HL-60 (cell line): ENCODE measurements around the gene PANX2.

Experiments
- DNase-seq, 2 experiments: peaks; one replicate each; pipeline ENCODE4 v3.0.0-alpha.2; 2010 to 2020; ENCODE audit warnings: low read depth in 1 of 2, low spot score in 1 of 2
- H3K27ac ChIP-seq: fragments of 250-450 bp; sonication (Bioruptor Pico); replicated peaks from 2 replicates; pipeline ENCODE4 v1.5.1; 2020; ENCODE audit warnings: mild to moderate bottlenecking, moderate library complexity
- H3K27me3 ChIP-seq: fragments of 250-450 bp; sonication (Bioruptor Pico); 2 replicates; pipeline ENCODE4 v1.5.1; 2021; ENCODE audit warnings: mild to moderate bottlenecking, moderate library complexity; ENCODE audit not compliant: insufficient read depth, poor library complexity, severe bottlenecking
- H3K4me3 ChIP-seq: replicated peaks from 2 replicates; pipeline ENCODE4 v1.5.1; 2011; ENCODE audit warnings: mild to moderate bottlenecking, control low read depth, low read length; ENCODE audit not compliant: insufficient read depth
- GABPA ChIP-seq: IDR thresholded peaks from 2 replicates; pipeline ENCODE4 v1.6.1; 2012; ENCODE audit warnings: low read depth
- POLR2AphosphoS5 ChIP-seq: IDR thresholded peaks from 2 replicates; pipeline ENCODE4 v1.6.1; 2012; ENCODE audit warnings: low read depth
- REST ChIP-seq: IDR thresholded peaks from 2 replicates; pipeline ENCODE4 v1.6.1; 2012; ENCODE audit warnings: low read depth; ENCODE audit not compliant: insufficient replicate concordance
- SPI1 ChIP-seq: IDR thresholded peaks from 2 replicates; pipeline ENCODE4 v1.6.1; 2012; ENCODE audit warnings: low read depth, mild to moderate bottlenecking, borderline replicate concordance
- TF ChIP-seq, protein P1 (sequence below): IDR thresholded peaks from one replicate; pipeline ENCODE4 v1.5.1; 2011; ENCODE audit warnings: low read length, control low read depth, inconsistent platforms; ENCODE audit not compliant: insufficient read depth

PANX2 gene

DNA sequence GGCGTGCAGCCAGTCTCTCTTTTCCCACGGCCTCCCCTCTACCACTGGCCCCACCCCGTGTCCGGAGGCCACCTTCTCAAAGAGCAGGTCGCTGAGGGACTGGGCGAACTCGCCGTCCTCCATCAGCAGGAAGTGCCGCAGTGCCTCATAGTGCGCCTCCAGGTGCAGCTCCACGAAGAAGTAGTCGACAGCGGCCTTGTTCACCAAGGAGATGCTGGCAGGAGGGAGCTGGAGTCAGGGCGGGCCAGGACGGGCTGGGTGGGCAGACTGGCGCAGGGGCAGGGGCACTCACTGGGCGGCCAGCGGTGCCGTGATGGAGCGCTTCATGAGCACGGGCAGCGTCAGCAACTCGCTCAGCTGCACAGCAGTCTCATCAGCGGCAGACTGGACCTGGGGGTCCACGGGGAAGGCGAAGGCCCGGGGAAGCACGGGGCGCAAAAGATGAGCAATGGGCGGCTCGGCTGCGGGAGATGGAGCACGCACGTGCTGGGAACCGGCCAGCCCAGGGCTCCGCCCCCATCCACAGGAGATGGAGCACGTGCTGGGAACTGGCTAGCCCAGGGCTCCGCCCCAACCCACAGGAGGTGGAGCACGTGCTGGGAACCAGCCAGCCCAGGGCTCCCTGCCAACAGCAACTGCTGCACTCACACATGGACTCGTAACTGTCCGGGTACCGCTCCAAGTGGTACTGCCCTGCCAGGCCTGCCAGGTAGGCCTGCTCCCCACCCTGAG, 48.6 kb downstream of the PANX2 start:
- DNase-seq = peak; percentile 66 to 81
- Histone ChIP-seq H3K4me3 (no peak overlapping the region), H3K27me3 (no peaks in the 10 kb centered on the region), H3K27ac (peak overlapping the region; percentile 23)
- no peak for TF ChIP-seq SPI1
- peak; percentile 63; the same call in 1 of the 2 replicates for TF ChIP-seq POLR2AphosphoS5

DNA sequence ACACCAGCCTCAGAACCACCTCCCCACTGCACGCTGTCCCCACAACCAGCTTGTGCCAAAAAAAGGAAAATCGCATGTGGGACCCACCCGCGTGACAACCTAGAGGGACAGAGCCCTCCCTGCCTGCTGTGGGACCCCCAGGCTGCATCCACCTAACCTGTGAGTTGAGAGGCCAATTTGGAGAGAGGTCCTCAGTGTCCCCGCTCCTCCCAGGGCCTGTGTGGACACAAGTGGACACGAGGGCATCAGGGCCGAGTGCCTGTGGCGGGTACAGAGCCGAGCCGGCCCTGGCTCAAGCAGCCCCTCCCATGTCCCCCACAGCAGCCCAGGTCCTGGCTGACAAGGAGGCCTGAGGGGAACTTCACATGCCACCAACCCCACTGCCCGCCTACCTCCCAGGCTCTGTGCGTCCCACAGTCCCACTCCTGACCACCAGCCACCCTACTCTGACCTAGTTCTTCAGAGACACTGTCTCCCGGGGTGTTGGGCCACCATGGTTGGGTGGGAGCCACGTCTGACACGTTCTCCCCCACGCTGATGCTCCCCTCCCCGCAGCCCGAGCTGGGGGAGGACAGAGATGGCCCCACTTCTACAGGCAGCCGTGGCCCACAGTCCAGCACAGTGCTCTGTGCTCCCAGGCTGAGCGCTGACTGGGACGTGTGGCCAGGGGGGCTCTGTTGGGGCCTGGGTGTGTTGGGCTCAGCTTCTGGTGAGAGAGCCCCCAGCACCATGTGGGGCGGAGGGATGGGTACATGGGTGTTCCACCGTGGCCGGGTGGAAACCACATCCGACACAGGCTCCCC, 49.5 kb downstream of the PANX2 start:
- TF ChIP-seq REST = no peak

DNA sequence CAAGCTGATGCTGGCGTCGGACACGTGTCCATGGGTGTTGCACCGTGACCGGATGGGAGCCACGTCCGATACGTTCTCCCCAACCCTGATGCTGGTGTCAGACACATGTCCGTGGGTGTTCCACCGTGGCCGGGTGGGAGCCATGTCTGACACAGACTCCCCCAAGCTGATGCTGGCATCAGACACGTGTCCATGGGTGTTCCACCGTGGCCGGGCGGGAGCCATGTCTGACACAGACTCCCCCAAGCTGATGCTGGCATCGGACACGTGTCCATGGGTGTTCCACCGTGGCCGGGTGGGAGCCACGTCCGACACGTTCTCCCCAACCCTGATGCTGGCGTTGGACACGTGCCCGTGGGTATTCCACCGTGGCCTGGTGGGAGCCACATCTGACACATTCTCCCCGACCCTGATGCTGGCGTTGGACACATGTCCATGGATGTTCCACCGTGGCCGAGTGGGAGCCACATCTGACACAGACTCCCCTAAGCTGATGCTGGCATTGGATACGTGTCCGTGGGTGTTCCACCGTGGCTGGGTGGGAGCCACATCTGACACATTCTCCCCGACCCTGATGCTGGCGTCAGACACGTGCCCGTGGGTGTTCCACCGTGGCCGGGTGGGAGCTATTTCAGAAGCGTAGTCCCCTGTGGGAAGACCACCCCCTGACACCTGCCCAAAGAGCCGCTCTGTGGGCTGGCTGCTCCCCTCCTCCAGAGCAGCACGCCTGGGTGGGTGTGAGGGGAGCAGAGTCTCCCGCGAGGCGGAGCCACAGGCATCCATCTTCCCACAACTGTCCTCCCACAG, 50.3 kb downstream of the PANX2 start:
- no peak for DNase-seq
- Histone ChIP-seq H3K27me3 (no peaks in the 10 kb centered on the region), H3K4me3 (no peak overlapping the region), H3K27ac (no peak overlapping the region)
- no peak for TF ChIP-seq REST

More for the DNA sequence above, 49.5 kb downstream of the PANX2 start:
- no peak overlapping the region for H3K4me3 ChIP-seq
- no peaks in the 10 kb centered on the region for H3K27me3 ChIP-seq
- peak overlapping the region; percentile 23 for H3K27ac ChIP-seq
- no peak for DNase-seq

DNA sequence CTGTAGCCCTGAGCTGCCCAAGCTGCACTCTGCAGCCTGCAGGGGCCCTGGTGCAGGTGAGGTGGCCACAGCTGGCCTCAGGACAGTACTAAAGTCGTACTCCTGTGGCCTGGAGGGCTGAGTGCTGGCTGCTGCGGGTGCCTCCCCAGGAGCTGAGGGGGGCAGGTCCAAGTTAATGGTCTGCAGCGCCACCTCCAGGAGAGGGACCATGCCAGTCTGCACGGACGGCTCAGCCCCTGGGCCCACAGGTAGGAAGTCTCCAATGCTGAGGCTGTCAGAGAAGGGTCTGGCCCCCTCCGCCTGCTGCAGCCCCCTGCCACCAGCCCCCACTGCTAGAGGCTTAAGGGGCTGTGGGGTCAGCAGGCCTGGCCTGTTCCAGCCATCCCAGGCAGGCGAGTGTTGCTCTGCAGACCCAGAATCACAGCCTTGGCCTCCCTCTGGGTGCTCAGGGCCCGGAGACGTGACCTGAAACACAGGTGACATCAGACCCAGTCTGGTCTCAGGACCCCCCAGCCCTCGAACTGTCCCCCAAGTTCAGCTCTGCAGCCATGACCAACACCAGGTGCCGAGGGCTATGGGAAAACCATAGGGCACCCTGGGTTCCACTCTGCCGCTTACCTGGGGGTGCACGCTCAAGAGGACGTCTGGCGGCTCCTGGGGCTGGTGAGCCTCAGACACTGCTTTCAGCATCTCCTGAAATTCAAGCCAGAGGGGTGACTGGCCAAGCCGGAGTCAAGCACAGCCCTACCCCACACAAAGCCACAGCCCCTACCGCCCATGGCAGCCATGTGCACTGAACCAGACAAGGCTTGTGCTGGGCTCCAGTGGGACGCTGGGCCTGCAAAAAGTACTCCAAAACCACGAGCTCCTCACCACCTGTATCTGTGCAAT, 51.1 kb downstream of the PANX2 start:
- TF ChIP-seq POLR2AphosphoS5 (no peak), SPI1 (no peak), REST (no peak), GABPA (no peak)
- TF ChIP-seq, protein P1, sequence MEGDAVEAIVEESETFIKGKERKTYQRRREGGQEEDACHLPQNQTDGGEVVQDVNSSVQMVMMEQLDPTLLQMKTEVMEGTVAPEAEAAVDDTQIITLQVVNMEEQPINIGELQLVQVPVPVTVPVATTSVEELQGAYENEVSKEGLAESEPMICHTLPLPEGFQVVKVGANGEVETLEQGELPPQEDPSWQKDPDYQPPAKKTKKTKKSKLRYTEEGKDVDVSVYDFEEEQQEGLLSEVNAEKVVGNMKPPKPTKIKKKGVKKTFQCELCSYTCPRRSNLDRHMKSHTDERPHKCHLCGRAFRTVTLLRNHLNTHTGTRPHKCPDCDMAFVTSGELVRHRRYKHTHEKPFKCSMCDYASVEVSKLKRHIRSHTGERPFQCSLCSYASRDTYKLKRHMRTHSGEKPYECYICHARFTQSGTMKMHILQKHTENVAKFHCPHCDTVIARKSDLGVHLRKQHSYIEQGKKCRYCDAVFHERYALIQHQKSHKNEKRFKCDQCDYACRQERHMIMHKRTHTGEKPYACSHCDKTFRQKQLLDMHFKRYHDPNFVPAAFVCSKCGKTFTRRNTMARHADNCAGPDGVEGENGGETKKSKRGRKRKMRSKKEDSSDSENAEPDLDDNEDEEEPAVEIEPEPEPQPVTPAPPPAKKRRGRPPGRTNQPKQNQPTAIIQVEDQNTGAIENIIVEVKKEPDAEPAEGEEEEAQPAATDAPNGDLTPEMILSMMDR = no peak

More for the DNA sequence above, 51.1 kb downstream of the PANX2 start:
- Histone ChIP-seq H3K4me3 (no peak overlapping the region), H3K27ac (no peak overlapping the region), H3K27me3 (no peaks in the 10 kb centered on the region)
- no peak for DNase-seq
